ENCODE measurements around the gene FANCI.

GRCh38 chr15:89248584-89248983 is 4.8 kb downstream of the FANCI start:
- TF ChIP-seq CTCF (IDR thresholded peaks at IDR 0.05) (no peak), EP300 (IDR thresholded peaks at IDR 0.05) (no peak)
